Activated CD4-positive, alpha-beta T cell treated with anti-CD3 and anti-CD28 coated beads, Interleukin-2, amount 50 U/mL, for 48 hours (primary cell): ENCODE measurements around the gene COCH.

ENCODE experiments used
- DNase-seq, 2 experiments: peaks; one replicate each; pipeline ENCODE4 v3.0.0-alpha.2; 2020

The COCH gene

GRCh38 chr14:30874120-30874998 lies at the start of gene COCH:
Gene COCH (plus strand): TSS chr14:30874559. CDS start chr14:30874939, 380 bp downstream.
- peak; percentile 32 to 41 for DNase-seq

DNA sequence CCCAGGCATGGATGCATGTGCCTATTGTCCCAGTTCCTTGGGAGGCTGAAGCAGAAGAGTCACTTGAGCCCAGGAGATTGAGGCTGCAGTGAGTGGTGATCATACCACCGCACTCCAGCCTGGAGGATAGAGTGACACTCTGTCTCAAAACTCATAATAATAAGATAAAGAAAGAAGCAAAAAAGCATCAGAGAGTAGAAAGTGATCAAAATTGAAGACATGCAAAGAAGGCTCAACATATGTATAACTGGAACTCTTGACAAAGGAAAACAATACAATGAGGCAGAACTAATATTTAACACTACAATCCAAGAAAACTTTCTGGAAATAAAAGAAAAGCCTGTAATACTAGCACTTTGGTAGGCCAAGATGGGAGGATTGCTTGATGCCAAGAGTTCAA lies 48.3 kb upstream of the COCH start:
- no peak for DNase-seq

- no peak for DNase-seq
Measured at GRCh38 chr14:30829853-30830252, 44.5 kb upstream of the COCH start.

DNA sequence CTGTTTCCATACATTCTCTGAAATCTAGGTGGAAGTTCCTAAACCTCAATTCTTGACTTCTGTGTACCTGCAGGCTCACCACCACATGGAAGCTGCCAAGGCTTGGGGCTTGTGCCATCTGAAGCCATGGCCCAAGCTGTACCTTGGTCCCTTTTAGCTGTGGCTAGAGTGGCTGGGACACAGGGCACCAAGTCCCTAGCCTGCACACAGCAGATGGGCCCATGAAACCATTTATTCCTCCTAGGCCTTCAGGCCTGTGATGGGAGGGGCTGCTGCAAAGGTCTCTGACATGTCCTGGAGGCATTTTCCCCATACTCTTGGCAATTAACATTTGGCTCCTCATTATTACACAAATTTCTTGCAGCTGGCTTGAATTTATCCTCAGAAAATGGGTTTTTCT lies 40.0 kb upstream of the COCH start:
- DNase-seq: no peak

DNA sequence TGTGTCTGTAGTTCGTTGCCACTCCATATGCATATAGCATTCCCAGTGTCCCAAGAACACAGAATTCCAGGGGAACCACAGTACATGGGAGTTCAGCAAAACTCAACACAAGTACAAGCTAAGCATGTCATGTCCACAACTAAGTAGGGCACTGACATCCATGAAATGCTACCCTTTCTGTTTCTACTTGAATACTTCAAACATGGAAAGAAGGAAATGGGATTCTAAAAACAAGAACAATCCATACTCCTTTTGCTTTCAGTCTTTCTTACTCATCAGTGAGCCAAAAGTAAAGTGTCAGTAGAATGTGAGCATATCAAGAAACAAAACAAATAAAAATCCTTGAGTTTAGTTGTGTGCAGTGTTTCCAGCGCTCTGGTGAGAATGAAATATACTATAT lies 36.0 kb upstream of the COCH start:
- DNase-seq: no peak

DNA sequence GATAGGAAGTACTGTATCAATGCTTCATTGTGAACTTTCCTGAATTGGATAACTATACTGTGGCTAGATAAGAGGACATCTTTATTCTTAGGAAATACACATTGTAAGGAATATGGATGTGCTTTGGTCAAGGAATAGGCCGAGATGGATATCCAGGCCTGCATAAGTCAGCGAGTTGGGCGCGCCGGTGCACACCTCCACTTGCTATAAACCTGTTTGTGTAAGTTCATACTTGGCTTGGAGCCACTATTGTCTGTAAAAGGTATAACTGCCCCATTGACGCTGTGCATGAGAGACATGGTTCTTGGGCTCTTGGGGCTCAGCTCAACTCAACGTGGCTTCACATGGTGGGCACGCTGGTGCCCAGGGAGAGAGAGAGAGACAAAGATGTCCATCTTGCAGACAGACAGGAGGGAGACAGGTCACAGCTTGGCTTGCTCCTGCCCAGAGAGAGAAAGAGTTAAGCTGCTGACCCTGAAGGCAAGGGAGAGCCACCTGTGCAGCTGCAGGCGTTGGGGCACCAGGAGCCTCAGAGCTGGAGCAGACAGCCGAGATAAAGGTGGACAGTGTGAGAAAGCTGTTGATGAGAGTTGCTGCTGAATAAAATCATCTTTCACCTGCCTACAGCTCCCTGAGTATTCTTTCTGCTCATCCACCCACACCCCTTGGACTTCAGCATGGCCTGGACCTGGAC lies 34.1 kb upstream of the COCH start:
- no peak for DNase-seq

GRCh38 chr14:30842431-30842830 lies 31.9 kb upstream of the COCH start:
- no peak for DNase-seq

DNA sequence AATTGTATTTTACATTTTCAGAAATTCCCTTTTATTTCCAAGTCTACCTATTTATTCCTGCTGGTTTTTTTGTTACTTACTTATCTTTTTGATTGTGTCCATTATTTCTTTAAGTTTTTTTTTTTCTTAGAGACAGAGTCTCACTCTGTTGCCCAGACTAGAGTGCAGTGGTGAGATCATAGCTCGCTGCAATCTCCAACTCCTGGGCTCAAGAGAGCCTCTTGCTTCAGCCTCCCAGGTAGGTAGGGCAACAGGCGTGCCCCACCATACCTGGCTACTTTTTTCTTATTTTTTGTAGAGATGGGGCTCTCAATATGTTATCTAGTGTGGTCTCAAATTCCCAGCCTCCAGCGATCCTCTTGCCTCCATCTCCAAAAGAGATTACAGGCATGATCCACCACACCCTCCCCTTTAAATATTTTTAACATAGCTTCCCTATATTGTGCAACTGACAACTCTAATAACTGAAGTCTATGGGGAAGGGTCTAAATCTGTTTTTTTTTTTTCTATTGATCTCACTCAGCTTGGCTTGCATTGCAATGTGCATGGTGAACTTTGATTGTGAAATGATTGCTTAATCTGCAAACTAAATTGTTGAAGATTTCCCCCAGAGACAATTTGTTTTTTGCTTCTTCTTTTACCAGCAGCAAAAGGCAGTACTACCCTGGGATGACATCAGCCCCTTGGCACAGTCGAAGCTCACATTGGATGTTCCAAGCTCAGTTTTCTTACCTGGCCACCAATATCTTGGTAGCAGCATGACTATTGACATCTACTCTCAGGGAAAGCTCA lies 25.7 kb upstream of the COCH start:
- DNase-seq: no peak

- no peak for DNase-seq
Measured at GRCh38 chr14:30849354-30849753, 25.0 kb upstream of the COCH start.

DNA sequence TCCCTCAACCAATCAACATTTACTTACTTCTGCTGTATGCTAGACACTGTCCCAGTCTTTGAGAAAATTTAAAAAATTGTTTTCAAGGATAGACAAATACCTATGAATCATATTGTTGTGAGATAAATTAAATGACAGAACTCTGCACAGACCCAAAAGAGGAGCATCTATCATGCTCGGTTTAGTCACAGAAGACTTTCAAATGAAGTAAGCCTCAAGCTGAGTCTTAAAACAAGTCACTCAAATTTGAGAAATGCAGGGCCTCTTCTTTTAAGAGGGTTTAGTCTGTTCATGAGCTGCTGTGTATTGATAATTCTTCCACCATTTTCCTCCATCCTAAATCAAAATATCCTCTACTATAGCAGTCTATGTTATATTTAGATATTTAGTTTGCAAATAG lies 24.4 kb upstream of the COCH start:
- no peak for DNase-seq

- no peak for DNase-seq
Measured at GRCh38 chr14:30853946-30854345, 20.4 kb upstream of the COCH start.

- DNase-seq: no peak
Measured at GRCh38 chr14:30854492-30854891, 19.9 kb upstream of the COCH start.

DNA sequence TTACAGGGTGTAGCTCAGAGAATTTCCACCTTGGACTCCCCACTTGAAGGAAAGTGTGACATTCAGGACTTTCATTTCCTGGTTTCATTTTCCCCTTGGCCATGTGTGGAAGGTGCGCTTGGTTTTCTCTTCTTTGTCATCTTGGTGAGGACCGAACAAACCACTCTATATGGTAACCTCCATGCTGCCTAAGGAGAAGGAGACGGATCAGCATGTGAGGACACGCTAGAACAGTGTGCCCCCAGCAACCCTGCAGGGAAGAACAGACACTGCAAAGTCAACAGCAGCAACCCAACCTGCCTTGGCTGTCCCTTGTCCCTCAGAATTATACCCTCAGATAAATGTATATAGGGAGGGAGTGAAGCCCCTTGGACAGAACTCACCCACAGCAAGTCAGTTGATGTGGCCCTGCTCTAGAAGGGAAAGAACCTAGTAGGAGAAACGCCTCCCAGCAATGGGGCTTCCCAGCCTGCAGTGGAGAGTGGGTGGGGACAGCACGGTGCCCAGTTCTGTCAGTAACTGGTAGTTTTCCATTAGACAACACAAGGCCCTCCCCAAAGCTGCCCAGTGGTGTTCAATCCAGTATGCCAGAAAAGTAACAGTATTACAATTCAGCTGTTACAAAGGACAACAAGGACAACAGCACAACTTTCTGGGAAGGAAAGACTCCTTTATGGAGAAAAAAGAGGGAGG lies 18.9 kb upstream of the COCH start:
- DNase-seq: peak; percentile 30 to 49

GRCh38 chr14:30861200-30861599 lies 13.2 kb upstream of the COCH start:
- DNase-seq: no peak

GRCh38 chr14:30864934-30865333 lies 9.4 kb upstream of the COCH start:
- DNase-seq: no peak

GRCh38 chr14:30868736-30869135 lies 5.6 kb upstream of the COCH start:
- no peak for DNase-seq

- DNase-seq: no peak
Measured at GRCh38 chr14:30869551-30870155, 4.7 kb upstream of the COCH start.

GRCh38 chr14:30872602-30873001 lies 1.8 kb upstream of the COCH start:
- DNase-seq: no peak

DNA sequence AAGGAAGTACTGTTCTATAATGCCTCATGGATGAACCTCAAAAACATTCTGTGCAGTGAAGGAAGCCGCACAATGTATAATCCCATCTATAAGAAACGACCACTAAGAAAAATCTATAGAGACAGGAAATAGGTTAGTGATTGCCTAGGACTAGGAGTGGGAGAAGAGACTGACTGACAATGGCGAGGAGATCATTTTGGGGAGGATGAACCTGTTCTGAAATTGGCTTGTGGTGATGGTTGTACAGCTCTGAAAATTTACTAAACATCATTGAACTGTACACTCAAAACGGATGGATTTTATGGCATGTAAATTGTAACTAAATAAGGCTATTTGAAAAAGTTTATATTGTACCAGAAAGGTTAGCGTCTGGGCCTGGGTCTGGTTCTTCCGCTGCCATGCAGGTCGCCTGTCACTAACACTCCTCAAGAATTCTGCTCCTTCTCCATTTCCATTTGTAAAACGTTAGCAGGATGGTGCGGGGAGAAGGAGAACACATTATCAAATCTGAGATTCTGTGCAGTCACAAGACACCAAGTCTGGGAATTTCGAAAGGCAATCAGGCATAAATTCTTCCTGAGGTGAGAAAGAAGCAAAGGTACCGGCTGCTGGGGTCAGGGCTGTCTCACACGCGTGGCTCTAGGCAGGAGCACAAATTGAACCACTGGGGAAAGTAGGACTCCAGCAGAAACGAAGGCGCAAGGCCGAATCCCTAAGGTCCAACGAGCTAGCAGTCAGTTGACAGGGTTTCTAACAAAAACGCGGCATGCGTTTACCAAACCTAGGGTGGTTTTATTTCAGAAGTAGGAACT lies 845 bp upstream of the COCH start:
- DNase-seq: no peak

DNA sequence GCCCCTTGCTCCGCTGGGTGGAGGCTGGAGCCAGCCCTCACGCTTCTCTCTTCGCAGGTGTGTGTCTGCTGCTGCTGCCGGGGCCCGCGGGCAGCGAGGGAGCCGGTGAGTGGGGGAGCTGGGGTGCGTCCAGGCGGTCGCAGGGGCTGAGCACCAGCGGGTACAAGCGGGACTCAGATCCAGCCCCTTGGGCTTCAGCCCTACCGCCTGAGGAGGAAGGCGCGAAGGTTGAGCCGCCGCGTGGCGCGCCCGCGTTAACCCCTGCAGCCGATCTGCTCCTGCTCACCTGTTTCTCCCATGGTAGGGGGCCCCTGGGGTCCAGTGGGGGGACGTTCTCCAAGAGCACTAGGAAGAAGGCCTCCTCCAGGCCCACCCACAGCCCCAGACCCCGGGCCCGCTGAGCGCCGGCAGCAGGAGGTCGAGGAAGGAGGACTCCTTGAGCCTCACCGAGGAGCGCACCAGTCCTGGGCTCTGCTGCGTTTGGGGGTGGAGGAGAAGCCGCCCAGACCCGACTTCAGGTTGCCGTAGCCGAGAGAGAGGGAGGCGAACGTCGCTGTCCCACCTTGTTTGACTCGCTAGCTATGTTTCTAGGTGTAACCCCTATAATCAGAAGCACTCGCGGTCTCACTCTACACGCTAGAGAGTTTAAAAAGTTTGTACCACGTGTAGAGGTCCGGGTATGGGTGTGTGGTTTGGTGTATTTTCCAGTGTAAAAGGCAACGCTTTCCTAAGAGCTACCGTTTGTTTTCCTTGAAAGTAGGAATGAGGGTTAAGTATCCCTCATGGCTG lies 834 bp downstream of the COCH start:
- DNase-seq: peak in 1 of 2 experiments; percentile 20

- DNase-seq: no peak
Measured at GRCh38 chr14:30875788-30876053, 1.4 kb downstream of the COCH start.
